Adrenal gland (tissue), 5 donors: ENCODE results near the gene HTATIP2.

Experiments
- CTCF ChIP-seq, 6 experiments: fragments of 450-650 bp in 4 of 6; fragments of 200-600 bp in 2 of 6; sonication (generic) in 1 of 6; IDR thresholded peaks; 1 replicate in 5 of 6; 2 replicates in 1 of 6; pipeline versions ENCODE4 v1.5.1 to v1.8.0; 2016 to 2021; ENCODE audit warnings: antibody characterized with exemption in 6 of 6, mild to moderate bottlenecking in 2 of 6, moderate library complexity in 1 of 6
- POLR2A ChIP-seq, 2 donors: fragments of 450-650 bp; IDR thresholded peaks; one replicate each; pipeline ENCODE4 v1.6.1; 2017; ENCODE audit warnings: antibody characterized with exemption in 2 of 2, mild to moderate bottlenecking in 2 of 2, moderate library complexity in 1 of 2
- donor health status: DM: no; HTN: no; CAD: no.

GRCh38 chr11:20363149-20363499, 390 bp upstream of the HTATIP2 start:
- TF ChIP-seq CTCF (IDR thresholded peaks at IDR 0.05) (no peak), POLR2A (IDR thresholded peaks at IDR 0.05) (no peak)
